ENCODE data around the gene ZC2HC1C. TPM values are rescaled to one million over a fixed set of nuclear protein-coding genes. Genes with fewer than 3 reads are reported as not detected.

Gene ZC2HC1C
- polyA plus RNA-seq, 2 of the 4 experiments (the other 2 are of a cell fraction): 2.7 to 3.9 TPM

- DNase-seq (ENCODE audit: low read depth in 1 of 2, low spot score in 1 of 2) (peak in 1 of 2 experiments; percentile 22), ATAC-seq (no peak), FAIRE-seq (no peak)
- 21% methylated on average over 5 of the region's 5 CpGs for WGBS (ENCODE audit: missing lambda C conversion rate)
- Histone ChIP-seq H3K4me3 (peak overlapping the region; percentile 83), H3K4me1 (peaks cover 45% of the 10 kb centered on the region), H3K4me2 (peak overlapping the region; percentile 91), H3K27ac (peak overlapping the region; percentile 93 to 95), H3K9me3 (no peaks in the 10 kb centered on the region)
- no peak for TF ChIP-seq EHMT2 (IDR thresholded peaks at IDR 0.05; ENCODE audit: low read depth)
- TF ChIP-seq, protein P1, sequence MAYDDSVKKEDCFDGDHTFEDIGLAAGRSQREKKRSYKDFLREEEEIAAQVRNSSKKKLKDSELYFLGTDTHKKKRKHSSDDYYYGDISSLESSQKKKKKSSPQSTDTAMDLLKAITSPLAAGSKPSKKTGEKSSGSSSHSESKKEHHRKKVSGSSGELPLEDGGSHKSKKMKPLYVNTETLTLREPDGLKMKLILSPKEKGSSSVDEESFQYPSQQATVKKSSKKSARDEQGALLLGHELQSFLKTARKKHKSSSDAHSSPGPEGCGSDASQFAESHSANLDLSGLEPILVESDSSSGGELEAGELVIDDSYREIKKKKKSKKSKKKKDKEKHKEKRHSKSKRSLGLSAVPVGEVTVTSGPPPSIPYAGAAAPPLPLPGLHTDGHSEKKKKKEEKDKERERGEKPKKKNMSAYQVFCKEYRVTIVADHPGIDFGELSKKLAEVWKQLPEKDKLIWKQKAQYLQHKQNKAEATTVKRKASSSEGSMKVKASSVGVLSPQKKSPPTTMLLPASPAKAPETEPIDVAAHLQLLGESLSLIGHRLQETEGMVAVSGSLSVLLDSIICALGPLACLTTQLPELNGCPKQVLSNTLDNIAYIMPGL (CRISPR knock-in tag; IDR thresholded peaks at IDR 0.05; ENCODE audit: borderline replicate concordance): no peak
- TF ChIP-seq FOSL2 (IDR thresholded peaks at IDR 0.05): no peak
- peak; percentile 42; the same call in 1 of the 2 replicates for TF ChIP-seq FOSL2 (CRISPR knock-in tag; IDR thresholded peaks at IDR 0.05)
- no peak for TF ChIP-seq RNF2 (IDR thresholded peaks at IDR 0.05; ENCODE audit: borderline replicate concordance, low read depth)
- POLR2A ChIA-PET: interaction anchor here (0.6 to 1.8 kb wide), 4 partner anchors 9 to 195 kb away, joined by 3 to 19 read pairs (median 3); no protein-coding TSS in a partner anchor
- CTCF ChIA-PET: interaction anchor here (0.6 to 10.0 kb wide), 3 partner anchors 10 to 175 kb away, joined by 3 to 250 read pairs (median 6); no protein-coding TSS in a partner anchor
Observed at GRCh38 chr14:75125617-75126016, 56.2 kb downstream of the ZC2HC1C start.

DNA sequence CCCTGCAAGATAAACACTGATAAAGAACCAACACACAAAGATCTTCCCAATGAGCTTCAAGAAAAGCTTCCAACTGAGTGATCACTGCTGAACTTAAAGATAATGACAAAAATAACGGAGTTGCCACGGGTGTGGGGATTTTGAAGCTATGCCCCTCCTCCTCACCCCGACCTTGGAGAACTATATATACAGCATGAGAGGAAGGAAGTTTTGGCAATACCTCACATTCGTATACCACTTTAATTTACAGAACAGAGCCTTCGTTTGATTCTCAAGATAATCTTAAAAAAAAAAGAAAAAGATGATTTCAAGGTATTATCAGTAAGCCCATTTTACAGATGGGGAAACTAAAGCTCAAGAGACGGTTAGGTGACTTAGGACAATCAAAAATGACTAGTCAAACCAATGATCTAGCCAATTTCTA is 56.7 kb downstream of the ZC2HC1C start:
- FAIRE-seq (no peak), DNase-seq (ENCODE audit: low read depth in 1 of 2, low spot score in 1 of 2) (peak in 1 of 2 experiments; percentile 16), ATAC-seq (no peak)
- H3K27ac ChIP-seq: peak overlapping the region; percentile 93 to 95
- WGBS (ENCODE audit: missing lambda C conversion rate): 2% methylated on average over 6 of the region's 6 CpGs
- peaks cover 40% of the 10 kb centered on the region for H3K4me1 ChIP-seq
- POLR2A ChIA-PET: interaction anchor here (0.6 to 2.2 kb wide), 8 partner anchors 8 to 194 kb away, joined by 3 to 19 read pairs (median 3); no protein-coding TSS in a partner anchor
- H3K9me3 ChIP-seq: no peaks in the 10 kb centered on the region
- TF ChIP-seq KDM1A (IDR thresholded peaks at IDR 0.05; ENCODE audit: low read depth) (peak; percentile 36; the same call in 1 of the 2 replicates), RAD21 (conservative IDR thresholded peaks at IDR 0.05 in 1 of 2, IDR thresholded peaks at IDR 0.05 in 1 of 2) (no peak), HDAC2 (IDR thresholded peaks at IDR 0.05) (0 out of 2 replicates have a peak, but pooled peaks have one; percentile 16)
- peak overlapping the region; percentile 91 for H3K4me2 ChIP-seq
- CTCF ChIA-PET: interaction anchor here (0.7 to 10.0 kb wide), 5 partner anchors 10 to 363 kb away, joined by 3 to 250 read pairs (median 4); no protein-coding TSS in a partner anchor
- H3K4me3 ChIP-seq: peak overlapping the region; percentile 83

GRCh38 chr14:75126679-75127473 is 57.4 kb downstream of the ZC2HC1C start, which contains the start of gene NEK9:
Gene NEK9 (minus strand): TSS chr14:75127048. CDS start chr14:75126921, 127 bp downstream.
- ATAC-seq (peak; percentile 95 to 98), DNase-seq (ENCODE audit: low read depth in 1 of 2, low spot score in 1 of 2) (peak; percentile 91 to 92), FAIRE-seq (no peak)
- ChIA-PET CTCF (interaction anchor here (0.7 to 10.0 kb wide), 6 partner anchors 11 to 363 kb away, joined by 3 to 250 read pairs (median 4); no protein-coding TSS in a partner anchor), POLR2A (interaction anchor here (0.9 to 2.2 kb wide), 8 partner anchors 12 to 194 kb away, joined by 3 to 19 read pairs (median 4); no protein-coding TSS in a partner anchor)
- H3K4me3 ChIP-seq: peak within 1 kb of the TSS; percentile 83
- 2% methylated on average over 33 of the region's 76 CpGs for WGBS (ENCODE audit: missing lambda C conversion rate)
- H3K4me2 ChIP-seq: peak within 1 kb of the TSS; percentile 91
- H3K9me3 ChIP-seq: no peaks in the 10 kb centered on the region
- H3K4me1 ChIP-seq: peaks cover 35% of the 10 kb centered on the region
- peak within 1 kb of the TSS; percentile 93 to 95 for H3K27ac ChIP-seq
- TF ChIP-seq RFX5 (IDR thresholded peaks at IDR 0.05): no peak
- no peak for TF ChIP-seq CHD4 (IDR thresholded peaks at IDR 0.05; ENCODE audit: borderline replicate concordance)
- TF ChIP-seq, protein P2, sequence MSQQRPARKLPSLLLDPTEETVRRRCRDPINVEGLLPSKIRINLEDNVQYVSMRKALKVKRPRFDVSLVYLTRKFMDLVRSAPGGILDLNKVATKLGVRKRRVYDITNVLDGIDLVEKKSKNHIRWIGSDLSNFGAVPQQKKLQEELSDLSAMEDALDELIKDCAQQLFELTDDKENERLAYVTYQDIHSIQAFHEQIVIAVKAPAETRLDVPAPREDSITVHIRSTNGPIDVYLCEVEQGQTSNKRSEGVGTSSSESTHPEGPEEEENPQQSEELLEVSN (IDR thresholded peaks at IDR 0.05; ENCODE audit: borderline replicate concordance, low read depth): 0 out of 2 replicates have a peak, but pooled peaks have one; percentile 38
- TF ChIP-seq, protein P3, sequence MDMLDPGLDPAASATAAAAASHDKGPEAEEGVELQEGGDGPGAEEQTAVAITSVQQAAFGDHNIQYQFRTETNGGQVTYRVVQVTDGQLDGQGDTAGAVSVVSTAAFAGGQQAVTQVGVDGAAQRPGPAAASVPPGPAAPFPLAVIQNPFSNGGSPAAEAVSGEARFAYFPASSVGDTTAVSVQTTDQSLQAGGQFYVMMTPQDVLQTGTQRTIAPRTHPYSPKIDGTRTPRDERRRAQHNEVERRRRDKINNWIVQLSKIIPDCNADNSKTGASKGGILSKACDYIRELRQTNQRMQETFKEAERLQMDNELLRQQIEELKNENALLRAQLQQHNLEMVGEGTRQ (IDR thresholded peaks at IDR 0.05): no peak
- TF ChIP-seq SMC3 (IDR thresholded peaks at IDR 0.05): no peak
- TF ChIP-seq TP53 (CRISPR knock-in tag; IDR thresholded peaks at IDR 0.05): peak; percentile 74; the same call in 1 of the 2 replicates
- no peak for TF ChIP-seq REST (IDR thresholded peaks at IDR 0.05)
- TF ChIP-seq RCOR1 (IDR thresholded peaks at IDR 0.05; ENCODE audit: low read depth, low read length): 0 out of 2 replicates have a peak, but pooled peaks have one; percentile 4
- TF ChIP-seq, protein P4, sequence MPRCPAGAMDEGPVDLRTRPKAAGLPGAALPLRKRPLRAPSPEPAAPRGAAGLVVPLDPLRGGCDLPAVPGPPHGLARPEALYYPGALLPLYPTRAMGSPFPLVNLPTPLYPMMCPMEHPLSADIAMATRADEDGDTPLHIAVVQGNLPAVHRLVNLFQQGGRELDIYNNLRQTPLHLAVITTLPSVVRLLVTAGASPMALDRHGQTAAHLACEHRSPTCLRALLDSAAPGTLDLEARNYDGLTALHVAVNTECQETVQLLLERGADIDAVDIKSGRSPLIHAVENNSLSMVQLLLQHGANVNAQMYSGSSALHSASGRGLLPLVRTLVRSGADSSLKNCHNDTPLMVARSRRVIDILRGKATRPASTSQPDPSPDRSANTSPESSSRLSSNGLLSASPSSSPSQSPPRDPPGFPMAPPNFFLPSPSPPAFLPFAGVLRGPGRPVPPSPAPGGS (IDR thresholded peaks at IDR 0.05): 0 out of 3 replicates have a peak, but pooled peaks have one; percentile 18
- TF ChIP-seq ZSCAN20 (CRISPR knock-in tag; IDR thresholded peaks at IDR 0.05): no peak
- TF ChIP-seq RAD21 (conservative IDR thresholded peaks at IDR 0.05 in 1 of 2, IDR thresholded peaks at IDR 0.05 in 1 of 2): no peak
- no peak for TF ChIP-seq RNF2 (IDR thresholded peaks at IDR 0.05; ENCODE audit: borderline replicate concordance, low read depth)
- TF ChIP-seq POLR2A (IDR thresholded peaks at IDR 0.05; ENCODE audit: low read length): peak; percentile 79
- no peak for TF ChIP-seq MAZ (IDR thresholded peaks at IDR 0.05; ENCODE audit: borderline replicate concordance, low read depth, low read length)
- TF ChIP-seq ZC3H11A (IDR thresholded peaks at IDR 0.05): no peak; the same call in 1 of the 2 replicates
- no peak for TF ChIP-seq HDAC2 (IDR thresholded peaks at IDR 0.05)
